HG03045 (cell line): ENCODE results near the gene DAGLA.

Experiments used
- ATAC-seq: cut with Tn5 transposase; IDR thresholded peaks from one replicate; pipeline ENCODE4 v1.9.1; 2021; ENCODE audit warnings: mild to moderate bottlenecking, moderate library complexity; ENCODE audit not compliant: unreplicated experiment

The DAGLA gene

GRCh38 chr11:61709572-61709971 lies 29.4 kb downstream of the DAGLA start:
- no peak for ATAC-seq

DNA sequence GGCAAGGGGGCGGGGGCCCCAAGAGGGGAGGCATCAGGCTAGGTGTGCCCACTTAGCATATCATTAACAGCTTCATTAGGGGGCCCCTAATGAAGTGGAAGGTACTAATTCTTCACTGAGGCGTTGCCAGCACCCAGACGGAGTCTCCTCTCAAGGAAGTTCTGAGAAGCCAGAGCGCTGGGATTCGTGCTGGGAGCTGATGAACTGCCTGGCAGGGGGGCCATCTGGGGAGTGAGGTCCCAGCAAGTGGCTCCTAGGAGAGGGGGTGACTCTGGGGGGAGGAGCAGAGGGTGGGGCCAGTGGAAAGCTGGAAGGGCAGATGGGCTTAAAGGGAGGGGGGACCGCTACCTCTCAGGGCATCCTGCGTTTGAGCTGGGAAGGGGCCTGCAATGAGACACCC lies 29.8 kb downstream of the DAGLA start:
- no peak for ATAC-seq

DNA sequence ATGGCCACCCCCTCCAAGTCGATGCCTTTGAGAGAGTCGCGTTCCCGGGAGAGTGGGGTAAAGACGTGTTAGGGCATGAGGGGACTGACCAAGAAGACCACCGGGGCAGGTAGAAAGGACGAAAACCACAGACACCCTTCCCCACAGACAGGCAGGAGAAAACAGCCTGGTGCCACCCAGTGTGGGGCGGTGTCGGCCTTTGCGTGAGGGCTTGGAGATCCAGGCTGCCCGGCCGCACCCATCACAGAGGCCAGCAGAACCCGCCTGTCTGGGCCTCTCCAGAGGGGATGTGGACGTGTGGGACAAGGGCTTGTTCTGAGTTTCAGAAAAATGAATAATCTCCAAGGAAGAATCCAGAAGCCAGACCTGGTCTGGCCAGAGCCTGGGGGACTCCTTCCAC lies 30.8 kb downstream of the DAGLA start:
- no peak for ATAC-seq

GRCh38 chr11:61711498-61711897 lies 31.3 kb downstream of the DAGLA start:
- ATAC-seq, result no peak

GRCh38 chr11:61712314-61712713 lies 32.1 kb downstream of the DAGLA start:
- no peak for ATAC-seq

- ATAC-seq, result no peak
Observed at GRCh38 chr11:61712846-61713245, 32.7 kb downstream of the DAGLA start.

- ATAC-seq, result no peak
Observed at GRCh38 chr11:61713464-61713863, 33.3 kb downstream of the DAGLA start.

GRCh38 chr11:61713906-61714305 lies 33.7 kb downstream of the DAGLA start:
- no peak for ATAC-seq

DNA sequence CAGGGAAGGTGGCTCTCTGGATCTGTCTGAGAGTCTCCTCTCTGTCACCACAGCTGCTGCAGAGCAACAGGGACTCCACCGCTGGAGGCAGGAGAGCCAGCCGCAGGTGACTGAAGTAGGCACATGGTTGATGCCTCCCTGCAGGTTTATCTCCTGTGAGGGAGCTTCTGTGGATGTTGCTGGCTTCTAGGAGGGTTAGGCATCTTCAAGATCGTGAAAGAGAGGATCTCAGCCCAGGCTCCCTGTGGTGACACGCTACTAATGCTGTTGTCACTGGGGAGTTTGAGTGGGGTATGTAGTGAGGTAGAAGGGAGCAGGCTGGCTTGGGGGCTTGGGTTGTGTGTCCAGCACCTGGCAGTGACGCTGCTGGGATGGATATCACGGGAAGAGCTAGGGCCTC lies 34.1 kb downstream of the DAGLA start:
- no peak for ATAC-seq

DNA sequence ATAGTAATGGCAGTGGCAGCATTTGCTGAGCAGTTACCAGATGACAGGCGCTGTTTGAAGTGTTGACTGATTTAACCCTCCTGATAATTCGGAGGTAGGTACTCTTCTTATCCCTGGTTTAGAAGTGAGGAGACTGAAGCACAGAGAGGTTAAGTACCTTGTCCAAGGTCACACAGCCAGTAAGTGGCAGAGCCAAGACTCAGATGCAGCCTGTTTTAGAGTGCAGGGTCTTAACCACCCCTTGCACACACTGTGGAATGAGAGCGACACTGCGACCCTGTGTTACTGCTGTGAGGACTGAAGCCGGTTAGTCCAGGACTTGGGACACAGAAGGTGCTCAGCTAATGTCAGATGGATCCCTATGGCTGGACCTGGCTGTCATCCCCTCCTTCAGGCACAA lies 34.7 kb downstream of the DAGLA start:
- ATAC-seq, result no peak

- ATAC-seq, result no peak
Observed at GRCh38 chr11:61715867-61716266, 35.7 kb downstream of the DAGLA start.

DNA sequence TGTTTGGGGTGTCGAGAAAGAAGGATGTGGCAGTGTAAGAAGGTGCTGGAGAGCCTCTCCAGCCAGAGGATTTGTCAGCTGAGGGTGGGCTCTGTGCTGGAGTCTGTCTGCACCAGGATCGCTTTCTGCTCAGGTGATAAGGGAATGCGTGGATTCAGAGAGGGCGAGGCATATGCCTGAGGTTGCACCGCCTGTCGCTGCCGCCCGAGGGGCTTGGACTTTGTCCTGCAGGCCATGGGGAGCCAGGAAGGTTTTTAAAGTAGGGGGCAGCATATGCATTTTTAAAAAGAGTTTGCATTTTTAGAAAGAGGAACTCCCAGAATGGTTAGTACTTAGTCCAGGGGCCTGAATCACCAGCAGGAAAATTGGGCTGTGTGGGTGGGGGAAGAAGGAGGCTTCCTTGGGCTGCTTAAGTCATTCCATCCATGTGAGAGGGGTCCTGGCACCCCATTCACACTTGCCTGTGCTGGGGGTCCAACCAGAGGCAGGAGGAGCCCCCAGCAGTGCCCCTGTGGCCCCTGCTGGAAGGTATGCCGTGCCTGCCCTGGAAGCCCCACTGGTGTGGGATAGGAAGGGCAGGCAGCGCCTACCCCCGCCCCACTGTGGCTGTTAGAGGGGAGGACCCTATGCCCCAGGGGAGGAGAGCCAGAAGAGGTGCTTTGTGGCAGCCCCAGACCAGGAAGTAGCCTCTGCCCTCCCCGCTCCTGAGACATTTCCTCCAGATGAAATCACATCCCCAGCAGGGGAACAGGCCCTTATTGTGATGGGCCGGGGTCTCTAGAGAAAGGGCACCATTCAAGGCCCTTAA lies 36.5 kb downstream of the DAGLA start:
- no peak for ATAC-seq

- no peak for ATAC-seq
Observed at GRCh38 chr11:61717286-61718033, 37.3 kb downstream of the DAGLA start.

GRCh38 chr11:61718046-61718531 lies 37.9 kb downstream of the DAGLA start:
- ATAC-seq, result no peak

- ATAC-seq, result no peak
Observed at GRCh38 chr11:61718621-61719302, 38.6 kb downstream of the DAGLA start.

DNA sequence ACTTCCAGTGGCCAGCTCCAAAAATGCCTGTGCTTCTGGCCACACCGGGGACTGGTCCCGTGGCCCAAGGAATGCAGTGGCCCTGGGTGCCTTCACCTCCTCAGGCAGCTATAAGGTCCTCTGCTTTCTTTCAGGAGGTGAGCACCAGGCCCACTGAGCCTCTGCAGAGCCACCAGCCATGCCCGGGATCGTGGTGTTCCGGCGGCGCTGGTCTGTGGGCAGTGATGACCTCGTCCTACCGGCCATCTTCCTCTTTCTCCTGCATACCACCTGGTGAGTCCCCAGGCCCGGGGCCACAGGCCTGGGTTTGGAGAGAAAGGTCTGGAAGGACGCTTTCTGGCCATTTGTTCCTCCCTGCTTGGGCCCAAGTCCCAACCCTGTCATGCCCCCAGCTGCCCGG lies 39.8 kb downstream of the DAGLA start:
- ATAC-seq, result no peak

DNA sequence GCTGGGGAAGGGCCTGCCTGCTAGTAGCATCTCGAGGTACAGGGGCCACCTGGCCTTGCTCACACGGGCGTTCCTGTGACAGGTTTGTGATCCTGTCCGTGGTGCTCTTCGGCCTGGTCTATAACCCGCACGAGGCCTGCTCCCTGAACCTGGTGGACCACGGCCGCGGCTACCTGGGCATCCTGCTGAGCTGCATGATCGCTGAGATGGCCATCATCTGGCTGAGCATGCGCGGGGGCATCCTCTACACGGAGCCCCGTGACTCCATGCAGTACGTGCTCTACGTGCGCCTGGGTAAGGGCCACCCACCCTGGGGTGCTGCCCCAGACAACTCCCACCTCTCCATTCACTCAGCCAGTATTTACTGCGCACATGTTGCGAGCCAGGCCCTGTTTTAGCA lies 40.4 kb downstream of the DAGLA start:
- ATAC-seq, result no peak

DNA sequence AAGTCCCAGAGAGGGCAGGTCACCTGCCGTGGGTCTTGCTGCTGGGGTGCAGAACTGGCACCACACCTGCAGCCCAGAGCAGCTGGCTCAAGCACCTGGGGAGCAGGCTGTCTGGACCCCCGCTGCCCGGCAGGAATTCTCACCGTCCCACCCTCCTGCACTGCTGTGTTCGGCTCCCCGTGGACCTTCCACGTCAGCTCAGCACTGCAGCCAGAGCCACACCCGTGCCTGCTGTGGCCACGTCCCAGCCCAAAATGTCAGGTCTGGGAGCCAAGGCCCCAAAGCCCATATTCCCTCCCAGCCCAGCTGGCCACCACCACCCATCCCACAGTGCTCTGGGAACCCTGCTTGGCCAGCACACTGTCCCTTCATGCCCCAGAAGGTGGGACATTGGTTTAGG lies 44.2 kb downstream of the DAGLA start:
- ATAC-seq, result no peak

DNA sequence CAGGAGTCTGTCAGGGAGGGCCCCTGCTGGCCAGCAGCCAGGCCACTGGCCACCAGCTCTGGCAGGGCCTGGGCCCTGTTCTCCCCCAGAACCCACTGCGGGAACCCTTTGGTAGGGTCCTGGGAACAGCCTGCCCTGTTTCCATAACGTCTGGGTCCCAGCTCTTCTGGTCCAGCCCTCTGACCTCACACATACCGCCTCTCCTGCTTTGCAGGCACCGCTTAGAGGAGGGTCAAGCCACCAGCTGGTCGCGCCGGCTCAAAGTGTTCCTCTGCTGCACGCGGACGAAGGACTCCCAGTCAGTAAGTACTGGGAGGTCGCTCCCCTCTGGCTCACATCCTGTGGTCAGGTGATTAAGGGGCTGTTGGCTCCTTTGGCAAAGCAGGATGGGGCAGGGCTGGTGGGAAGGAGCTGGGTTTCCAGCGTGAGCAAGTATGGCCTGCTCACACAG lies 45.6 kb downstream of the DAGLA start:
- ATAC-seq, result no peak

DNA sequence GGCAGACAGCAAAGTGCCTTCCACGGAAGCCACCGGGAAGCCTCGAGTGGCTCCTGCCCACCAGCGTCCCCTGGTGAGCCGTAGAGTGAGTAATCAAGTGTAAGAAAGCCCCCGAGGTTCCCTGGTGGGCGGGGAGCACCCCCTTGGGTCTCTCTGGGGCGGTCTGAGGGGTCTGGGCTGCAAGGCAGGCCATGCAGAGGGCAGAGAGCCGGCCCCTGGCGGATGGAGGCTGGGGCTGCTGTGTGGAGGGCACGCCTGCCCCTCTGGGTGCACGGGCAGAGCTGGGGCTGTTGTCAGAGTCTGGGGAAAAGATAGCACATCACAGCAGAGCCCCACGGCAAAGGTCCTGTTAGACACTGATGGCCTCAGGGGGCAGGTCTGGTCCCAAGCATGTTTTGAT lies 46.6 kb downstream of the DAGLA start:
- no peak for ATAC-seq

- no peak for ATAC-seq
Observed at GRCh38 chr11:61727401-61727811, 47.2 kb downstream of the DAGLA start.
